ENCODE measurements around the gene DNAH3.
A peak's percentile ranks its signal among the peaks of the same experiment; 100 is the strongest.

The DNAH3 gene

DNA sequence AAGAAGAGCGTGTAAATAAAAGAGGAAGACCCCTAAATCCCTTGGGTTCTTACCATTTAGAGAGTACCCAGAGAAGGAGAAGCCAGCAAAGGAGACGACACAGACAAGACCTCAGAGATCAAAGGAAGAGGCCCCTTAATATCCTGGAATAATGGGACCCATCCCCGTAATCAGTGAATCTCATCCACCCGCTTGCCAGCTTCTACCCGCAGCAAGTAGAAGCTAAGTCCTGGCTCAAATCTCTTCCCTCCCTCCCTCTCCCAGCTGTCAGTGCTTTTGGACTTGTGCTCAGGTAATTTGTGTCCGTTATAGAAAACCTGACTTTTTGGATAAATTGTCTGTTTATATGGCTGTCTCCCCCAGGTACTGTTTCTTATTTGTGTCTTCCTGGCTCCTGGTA is 248.2 kb downstream of the DNAH3 start:
- DNase-seq = no peak

DNA sequence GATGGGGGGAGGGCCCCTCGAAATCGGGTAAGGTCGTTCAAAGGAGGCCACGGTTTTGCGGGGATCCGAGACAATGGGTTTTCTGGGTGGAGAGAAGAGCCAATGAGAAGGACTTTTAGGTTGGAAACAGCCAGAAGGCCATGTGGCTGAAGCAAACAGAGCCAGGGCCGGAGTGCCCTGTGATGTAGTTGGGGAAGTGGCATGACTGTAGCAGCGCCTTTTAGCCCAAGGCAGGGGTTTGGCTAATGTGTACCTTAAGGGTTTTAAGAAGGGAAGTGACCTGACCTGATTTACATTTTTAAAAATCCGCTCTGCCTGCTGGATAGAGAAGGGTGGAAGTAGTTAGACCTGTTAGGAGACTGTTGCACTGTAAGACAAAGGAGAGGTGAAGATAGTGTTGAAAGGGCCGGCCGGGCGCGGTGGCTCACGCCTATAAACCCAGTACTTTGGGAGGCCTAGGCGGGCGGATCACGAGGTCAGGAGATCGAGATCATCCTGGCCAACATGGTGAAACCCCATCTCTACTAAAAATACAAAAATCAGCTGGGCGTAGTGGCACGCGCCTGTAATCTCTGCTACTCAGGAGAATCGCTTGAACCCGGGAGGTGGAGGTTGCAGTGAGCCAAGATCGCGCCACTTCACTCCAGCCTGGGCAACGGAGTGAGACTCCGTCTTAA is 249.1 kb downstream of the DNAH3 start:
- peak; percentile 32 for DNase-seq

DNA sequence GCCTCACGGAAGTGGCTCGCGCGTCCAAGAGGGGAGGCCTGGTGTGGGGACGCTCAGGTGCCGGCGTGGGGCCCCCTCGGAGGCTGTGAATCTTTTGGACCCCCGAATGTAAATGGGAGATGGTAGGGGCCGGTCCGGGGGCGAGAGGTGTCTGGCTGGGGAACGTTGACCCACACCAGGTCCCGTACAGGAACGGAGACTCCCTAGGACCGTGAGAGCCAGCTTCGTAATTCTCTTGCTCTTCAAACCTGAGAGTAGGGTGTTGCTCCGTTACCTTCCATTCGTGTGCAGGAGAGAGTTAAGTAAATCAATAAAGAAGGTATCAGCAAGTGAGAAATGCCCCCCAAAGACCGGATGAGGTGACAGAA is 249.6 kb downstream of the DNAH3 start:
- no peak for DNase-seq

- DNase-seq = peak; percentile 96
These were observed 250.2 kb downstream of the DNAH3 start, which contains the start of the genes DCUN1D3 and LYRM1 for GRCh38 chr16:20900299-20901067. Gene DCUN1D3, minus strand, starts transcription at chr16:20900358. Its CDS starts 37,820 bp downstream, at chr16:20862538. Gene LYRM1, plus strand, starts transcription at chr16:20900771. Its CDS starts 14,785 bp downstream, at chr16:20915556.

DNA sequence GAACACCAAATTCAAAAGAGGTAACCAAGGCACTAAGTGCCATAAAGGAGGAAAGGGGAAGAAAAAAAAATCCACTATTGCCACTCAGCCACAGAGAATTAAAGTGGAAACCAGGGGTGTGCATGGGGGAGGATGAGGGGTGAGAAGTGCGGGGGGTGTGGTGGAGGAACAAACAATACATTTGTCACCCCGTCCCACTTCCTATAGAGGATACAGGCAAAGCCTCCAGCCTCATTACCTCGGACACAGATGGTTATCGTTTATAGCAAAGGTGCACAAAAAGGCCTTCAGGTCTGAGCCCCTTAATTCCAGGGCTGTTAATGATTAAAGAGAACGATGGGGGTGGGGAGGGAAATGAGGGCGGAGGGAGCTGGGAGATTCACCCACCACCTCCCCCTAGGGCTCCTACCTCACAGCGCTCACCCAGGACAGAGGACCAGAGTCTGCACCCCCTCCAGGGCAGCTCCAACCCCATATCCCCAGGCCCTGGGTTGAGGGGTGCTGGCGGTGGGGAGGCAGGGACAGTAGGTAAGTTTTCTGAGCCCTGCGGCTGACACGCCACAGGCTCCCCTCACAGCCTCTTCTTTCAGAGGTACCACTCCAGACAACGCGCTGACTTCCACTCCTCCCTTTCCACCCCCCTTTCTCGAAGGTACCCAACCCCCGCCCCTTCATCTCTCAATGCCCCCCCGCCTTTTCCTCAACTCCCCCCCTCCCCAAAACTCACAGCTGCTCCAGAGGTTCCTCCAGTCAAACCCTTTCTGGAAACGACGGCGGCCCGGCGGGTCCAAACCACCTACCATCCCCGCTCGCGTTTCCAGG is 251.0 kb downstream of the DNAH3 start:
- no peak for DNase-seq

- DNase-seq = no peak
These were observed 251.6 kb downstream of the DNAH3 start for GRCh38 chr16:20899071-20899470.

GRCh38 chr16:20897922-20898321 is 252.7 kb downstream of the DNAH3 start:
- no peak for DNase-seq

DNA sequence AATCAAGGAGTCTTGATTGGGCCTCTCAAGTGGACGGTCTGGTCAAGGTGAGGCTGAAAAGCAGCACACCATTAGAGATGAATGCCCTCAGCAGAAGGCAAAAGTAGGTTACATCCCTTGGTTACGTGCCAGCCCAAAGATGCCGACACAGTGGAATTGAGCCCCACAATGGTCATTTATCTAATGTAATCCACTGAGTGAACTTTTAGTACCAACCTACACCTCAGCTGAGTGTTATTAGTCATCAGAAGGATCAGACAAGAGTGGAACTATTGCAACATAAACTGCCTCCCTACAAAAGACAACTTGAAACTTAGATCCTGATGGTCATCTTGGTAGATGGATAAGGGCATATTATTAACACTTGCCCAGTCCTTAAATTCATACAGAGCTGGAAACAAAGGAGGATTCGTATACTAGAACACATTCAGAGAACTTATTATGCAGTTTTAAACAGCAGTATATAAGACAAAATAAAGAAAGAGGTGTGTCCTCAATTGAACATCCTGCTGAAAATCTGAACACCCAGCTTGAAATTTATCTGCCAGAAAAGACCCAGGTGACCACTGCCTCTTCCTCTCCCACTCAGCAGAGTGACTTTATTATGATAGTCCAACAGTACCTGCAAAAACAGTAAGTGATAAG is 253.3 kb downstream of the DNAH3 start:
- no peak for DNase-seq

- DNase-seq = no peak
These were observed 256.3 kb downstream of the DNAH3 start for GRCh38 chr16:20894388-20894787.

GRCh38 chr16:20889625-20890275 is 260.9 kb downstream of the DNAH3 start:
- DNase-seq = no peak

GRCh38 chr16:20887207-20887606 is 263.4 kb downstream of the DNAH3 start:
- no peak for DNase-seq

DNA sequence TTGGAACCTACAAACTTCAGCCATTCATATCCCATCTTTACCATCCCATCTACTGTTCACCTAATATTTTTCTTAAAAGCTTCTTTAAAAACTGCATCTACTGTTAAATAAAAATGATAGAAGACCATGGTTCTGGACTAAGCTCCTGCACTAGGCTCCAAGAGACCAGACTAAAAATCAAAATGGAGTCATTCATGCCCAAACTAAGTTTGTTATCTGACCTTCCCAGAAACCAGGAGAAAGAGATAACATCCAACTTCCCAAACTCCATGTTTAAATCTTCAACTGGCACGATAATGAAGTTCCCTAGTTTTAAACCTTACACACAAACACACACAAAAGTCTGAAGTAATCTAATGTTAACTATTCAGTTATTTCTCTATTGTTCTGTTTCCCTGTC is 264.3 kb downstream of the DNAH3 start:
- DNase-seq = no peak

GRCh38 chr16:20884240-20884556 is 266.4 kb downstream of the DNAH3 start:
- DNase-seq = no peak

DNA sequence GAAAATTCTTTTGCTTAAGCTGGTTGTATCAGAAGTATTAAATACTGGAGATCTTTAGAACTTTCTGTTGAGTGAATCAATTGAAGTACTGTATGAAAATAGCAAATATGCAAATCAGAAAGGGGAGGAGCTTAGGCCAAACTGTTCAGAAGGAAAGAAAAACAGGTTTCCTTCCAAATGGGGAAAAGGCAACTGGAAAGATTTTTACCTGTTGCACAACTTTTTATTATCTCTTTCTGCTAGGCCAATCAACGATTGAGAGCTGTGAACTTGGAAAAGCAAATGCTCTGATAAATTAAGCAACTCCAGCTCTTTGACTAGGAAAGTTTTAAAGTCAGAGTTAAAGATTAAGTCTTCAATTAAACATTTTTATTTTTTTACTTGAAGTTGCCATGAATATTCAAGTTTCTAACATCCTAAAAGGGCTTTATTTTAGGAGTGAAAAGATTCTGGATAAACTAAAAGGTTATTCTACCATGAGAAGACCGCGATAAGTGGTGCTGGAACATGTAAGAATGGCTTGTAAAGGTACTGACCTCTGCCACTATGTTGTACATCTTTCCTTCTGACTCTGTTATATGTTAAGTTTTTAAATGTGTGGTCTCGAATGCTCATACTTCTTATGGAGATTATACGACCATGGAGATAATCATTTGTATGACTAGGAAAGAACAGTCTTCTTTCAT is 266.9 kb downstream of the DNAH3 start:
- no peak for DNase-seq

Measured in NCI-H1436 (cell line).